Measurements from ENCODE around the gene F11R.
"Not testable (repeated sequence)": the region's sequence is repeated elsewhere in the genome, so short reads cannot be mapped to it uniquely, and the experiment has no call there.

F11R gene

DNA sequence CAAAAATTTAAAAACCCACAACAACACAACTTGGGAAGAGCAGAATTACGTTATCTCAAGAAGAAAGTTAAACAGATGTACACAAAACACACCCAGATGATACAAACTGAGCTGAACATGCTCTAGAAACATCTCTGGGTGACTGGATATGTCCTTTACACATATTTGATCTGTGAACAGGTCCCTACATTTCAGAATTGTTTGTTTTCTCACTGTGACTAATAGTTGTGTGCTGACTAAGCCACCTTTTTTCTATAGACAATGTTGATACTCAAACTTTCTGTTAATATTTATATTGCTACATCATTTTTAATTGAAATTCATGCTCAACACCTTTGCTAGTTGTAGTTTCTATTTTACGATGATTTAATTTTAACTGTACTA lies 1.0 kb upstream of the F11R start:
- no peak for TF ChIP-seq ZFX (IDR thresholded peaks at IDR 0.05; ENCODE audit: borderline replicate concordance)
- TF ChIP-seq, protein P1, sequence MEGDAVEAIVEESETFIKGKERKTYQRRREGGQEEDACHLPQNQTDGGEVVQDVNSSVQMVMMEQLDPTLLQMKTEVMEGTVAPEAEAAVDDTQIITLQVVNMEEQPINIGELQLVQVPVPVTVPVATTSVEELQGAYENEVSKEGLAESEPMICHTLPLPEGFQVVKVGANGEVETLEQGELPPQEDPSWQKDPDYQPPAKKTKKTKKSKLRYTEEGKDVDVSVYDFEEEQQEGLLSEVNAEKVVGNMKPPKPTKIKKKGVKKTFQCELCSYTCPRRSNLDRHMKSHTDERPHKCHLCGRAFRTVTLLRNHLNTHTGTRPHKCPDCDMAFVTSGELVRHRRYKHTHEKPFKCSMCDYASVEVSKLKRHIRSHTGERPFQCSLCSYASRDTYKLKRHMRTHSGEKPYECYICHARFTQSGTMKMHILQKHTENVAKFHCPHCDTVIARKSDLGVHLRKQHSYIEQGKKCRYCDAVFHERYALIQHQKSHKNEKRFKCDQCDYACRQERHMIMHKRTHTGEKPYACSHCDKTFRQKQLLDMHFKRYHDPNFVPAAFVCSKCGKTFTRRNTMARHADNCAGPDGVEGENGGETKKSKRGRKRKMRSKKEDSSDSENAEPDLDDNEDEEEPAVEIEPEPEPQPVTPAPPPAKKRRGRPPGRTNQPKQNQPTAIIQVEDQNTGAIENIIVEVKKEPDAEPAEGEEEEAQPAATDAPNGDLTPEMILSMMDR (IDR thresholded peaks at IDR 0.05) = no peak
- peak overlapping the region; percentile 90 for H3K27ac ChIP-seq

DNA sequence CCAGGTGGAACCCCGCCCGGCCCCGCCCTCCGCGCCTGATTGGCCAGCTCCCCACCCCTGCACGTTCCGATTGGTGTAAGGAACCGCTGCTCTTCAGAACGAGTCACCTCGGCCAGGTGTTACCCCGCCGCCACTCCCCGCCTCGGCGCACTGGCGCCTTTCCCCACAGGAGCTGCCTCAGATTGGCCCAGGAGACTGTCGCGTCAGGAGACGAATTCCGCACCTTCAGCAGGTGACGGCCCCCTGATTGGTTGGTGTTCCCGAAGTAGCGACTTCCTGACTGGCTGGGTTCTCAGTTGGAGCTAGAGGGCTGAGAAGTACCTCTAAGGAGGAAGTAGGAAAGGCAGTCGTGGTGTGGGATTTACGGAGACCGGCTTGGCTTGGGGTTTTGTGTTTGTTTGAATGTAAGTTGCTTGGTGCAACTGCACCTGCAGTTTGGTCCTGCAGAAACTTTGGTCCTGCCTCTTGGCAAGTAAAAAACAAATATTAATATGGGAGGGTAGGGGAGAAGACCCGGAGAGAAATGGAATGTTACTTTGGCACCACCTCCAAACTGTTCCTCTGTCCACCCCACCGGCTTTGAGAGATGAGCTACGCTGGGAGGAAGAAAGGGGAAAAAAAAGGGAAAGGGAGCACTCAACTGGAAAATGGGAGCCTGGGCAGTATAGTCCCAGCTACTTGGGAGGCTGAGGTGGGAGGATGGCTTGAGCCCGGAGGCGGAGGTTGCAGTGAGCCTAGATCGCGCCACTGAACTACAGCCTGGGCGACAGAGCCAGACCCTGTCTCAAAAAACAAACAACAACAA lies 415 bp upstream of the F11R start:
- TF ChIP-seq, protein P1 (IDR thresholded peaks at IDR 0.05) = no peak
- no peak for TF ChIP-seq ZFX (IDR thresholded peaks at IDR 0.05; ENCODE audit: borderline replicate concordance)
- H3K27ac ChIP-seq = peak overlapping the region; percentile 90

DNA sequence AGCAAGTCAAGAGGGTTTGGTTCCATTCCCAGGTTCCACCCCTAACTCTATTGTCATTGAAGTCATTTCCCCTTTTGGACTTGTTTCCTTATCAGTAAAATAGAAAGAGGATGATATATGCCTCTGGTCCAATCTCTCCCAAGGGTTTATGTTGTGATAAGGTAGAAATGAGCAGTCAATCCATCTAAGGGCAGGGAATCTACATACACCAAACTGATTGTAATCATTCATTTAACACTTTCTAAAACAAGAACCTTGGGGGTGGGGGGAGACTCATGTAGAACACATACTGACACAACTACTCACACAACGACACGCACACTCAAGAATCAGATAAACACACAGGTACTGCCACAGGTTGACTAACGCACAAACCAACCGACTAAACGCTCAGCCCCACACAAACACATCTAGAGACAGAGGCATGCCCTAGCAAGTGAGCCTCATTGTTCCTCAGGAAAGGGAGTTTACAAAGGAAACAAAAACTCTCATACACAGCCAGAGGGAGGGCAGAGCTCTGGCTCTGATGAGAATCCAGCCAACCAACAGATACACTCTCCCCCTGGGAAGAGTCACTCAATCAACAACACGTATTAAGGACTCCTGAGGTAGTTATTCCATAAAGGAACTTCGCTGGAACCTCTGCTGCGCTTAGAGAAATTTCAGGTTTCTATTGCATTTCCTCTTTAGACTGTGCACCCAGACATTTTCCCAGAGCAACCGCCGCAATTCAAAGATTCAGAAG lies 1.0 kb downstream of the F11R start:
- TF ChIP-seq, protein P1 (IDR thresholded peaks at IDR 0.05) = no peak
- TF ChIP-seq ZFX (IDR thresholded peaks at IDR 0.05; ENCODE audit: borderline replicate concordance) = no peak
- peak overlapping the region; percentile 90 for H3K27ac ChIP-seq

DNA sequence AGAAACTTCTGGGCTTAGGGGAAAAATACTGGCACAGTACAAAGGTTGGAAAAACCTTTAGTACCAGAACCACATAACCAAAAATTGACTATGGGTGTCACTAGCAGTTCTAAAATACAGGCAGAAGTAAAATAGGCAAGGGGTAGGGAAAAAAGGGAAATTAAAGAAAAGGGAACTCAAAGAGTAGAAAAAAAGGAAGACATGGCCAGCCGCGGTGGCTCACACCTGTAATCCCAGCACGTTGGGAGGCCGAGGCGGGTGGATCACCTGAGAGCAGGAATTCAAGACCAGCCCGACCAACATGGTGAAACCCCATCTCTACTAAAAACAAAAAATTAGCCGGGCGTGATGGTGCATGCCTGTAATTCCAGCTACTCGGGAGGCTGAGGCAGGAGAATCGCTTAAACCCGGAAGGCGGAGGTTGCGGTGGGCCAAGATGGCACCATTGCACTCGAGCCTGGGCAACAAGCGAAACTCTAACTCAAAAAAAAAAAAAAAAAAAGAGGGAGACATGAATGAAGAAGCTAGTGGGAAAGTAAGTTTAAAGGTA lies 1.8 kb downstream of the F11R start:
- not testable (repeated sequence) for H3K27ac ChIP-seq

DNA sequence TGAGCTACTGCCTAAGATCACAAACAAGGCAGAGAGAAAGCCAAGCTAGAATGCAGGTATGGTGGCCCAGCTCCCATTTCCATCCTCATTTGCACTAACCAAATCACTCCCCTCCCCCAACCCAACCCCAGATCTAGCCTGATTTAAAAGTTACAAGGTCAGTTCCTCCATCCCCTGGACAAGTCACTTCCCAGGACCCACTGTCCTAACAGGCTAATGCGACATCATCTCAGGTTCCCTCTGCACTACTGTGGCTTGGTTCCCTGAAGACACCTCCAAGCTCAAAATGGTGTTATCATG lies 2.4 kb downstream of the F11R start:
- no peak for TF ChIP-seq ZFX (IDR thresholded peaks at IDR 0.05; ENCODE audit: borderline replicate concordance)
- TF ChIP-seq, protein P1 (IDR thresholded peaks at IDR 0.05) = no peak
- H3K27ac ChIP-seq = no peak overlapping the region

DNA sequence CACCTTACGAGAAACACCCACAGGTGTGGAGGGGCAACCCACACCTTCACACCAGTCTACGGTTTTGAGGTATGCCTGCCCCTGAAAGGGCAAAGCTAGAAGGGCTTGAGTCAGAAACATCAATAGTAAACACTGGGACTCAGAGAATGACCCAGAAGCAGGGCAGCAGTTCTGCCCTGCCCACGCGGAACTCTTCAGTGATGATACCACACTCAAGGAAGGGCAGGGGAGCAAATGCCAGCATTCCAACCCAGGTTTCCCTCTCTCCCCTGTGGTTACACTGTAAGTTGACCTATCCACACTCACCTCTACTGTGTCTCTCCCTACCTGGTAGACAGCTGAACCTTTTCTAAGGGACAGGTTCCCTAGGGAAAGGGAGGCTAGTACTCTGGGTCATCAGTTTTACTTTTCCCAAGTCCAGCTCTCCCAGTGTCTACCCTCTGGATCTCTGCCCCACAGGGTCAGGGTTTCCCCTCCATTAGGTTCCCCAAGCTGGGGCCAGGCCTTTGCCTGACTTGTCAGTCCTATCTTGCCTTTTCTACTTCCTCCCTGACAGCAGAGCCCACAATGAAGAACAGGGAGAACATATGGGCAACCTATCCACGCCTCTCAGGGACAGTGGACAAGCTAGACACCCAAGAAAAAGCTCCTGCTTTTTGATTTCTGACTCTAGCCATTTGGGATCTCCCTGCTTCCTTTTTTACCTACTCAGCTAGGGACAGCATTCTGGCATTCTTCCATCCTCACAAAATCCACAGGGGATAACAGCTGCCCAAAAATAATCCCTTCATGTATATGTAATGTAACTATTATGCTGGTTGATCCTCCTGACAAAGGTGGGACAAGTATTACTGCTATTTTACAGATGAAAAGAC lies 3.0 kb downstream of the F11R start:
- TF ChIP-seq ZFX (IDR thresholded peaks at IDR 0.05; ENCODE audit: borderline replicate concordance) = no peak
- TF ChIP-seq, protein P1 (IDR thresholded peaks at IDR 0.05) = no peak
- no peak overlapping the region for H3K27ac ChIP-seq

DNA sequence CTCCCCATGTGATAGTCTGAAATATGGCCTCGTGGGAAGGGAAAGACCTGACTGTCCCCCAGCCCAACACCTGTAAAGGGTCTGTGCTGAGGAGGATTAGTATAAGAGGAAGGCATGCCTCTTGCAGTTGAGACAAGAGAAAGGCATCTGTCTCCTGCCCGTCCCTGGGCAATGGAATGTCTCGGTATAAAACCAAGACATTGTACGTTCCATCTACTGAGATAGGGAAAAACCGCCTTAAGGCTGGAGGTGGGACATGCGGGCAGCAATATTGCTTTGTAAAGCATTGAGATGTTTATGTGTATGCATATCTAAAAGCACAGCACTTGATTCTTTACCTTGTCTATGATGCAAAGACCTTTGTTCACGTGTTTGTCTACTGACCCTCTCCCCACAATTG lies 3.8 kb downstream of the F11R start:
- not testable (repeated sequence) for H3K27ac ChIP-seq

DNA sequence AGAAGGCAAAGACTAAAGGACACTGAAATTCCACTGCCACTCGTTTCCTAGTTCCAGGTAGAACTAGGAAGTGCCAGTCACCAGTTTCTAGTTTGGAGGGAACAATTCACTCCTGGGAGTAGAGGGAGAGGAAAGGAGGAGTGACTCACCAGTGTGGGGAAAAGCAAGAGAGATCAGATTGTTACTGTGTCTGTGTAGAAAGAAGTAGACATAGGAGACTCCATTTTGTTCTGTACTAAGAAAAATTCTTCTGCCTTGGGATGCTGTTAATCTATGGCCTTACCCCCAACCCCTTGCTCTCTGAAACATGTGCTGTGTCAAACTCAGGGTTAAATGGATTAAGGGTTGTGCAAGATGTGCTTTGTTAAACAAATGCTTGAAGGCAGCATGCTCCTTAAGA lies 4.3 kb downstream of the F11R start:
- H3K27ac ChIP-seq = peak overlapping the region; percentile 26; the same call in 1 of the 2 replicates

All from 22Rv1 (cell line).